Endothelial cell of umbilical vein (primary cell): Measurements from ENCODE around the gene KCNG3.

Experiments
- EZH2 ChIP-seq: IDR thresholded peaks from 2 replicates; pipeline ENCODE4 v1.6.1; 2012; ENCODE audit warnings: borderline replicate concordance, low read depth, mild to moderate bottlenecking, moderate library complexity, low read length, inconsistent platforms; ENCODE audit not compliant: severe bottlenecking
- MAX ChIP-seq: IDR thresholded peaks from 2 replicates; pipeline ENCODE4 v1.6.1; 2011; ENCODE audit not compliant: insufficient read depth, insufficient read length
- POLR2A ChIP-seq: IDR thresholded peaks from 2 replicates; pipeline ENCODE4 v1.6.1; 2012; ENCODE audit warnings: low read depth, mild to moderate bottlenecking, control low read depth, low read length
- POLR2AphosphoS5 ChIP-seq: IDR thresholded peaks from 2 replicates; pipeline ENCODE4 v1.6.1; 2012; ENCODE audit warnings: low read depth, mild to moderate bottlenecking, control low read depth, low read length, moderate library complexity; ENCODE audit not compliant: insufficient read depth
- TF ChIP-seq, protein P1 (sequence below), 2 donors: IDR thresholded peaks; 1 replicate in 1 of 2; 2 replicates in 1 of 2; pipeline ENCODE4 v1.5.1; 2011; ENCODE audit warnings: low read length in 2 of 2, mild to moderate bottlenecking in 2 of 2, moderate library complexity in 2 of 2, control low read depth in 1 of 2, inconsistent platforms in 1 of 2, low read depth in 1 of 2; ENCODE audit not compliant: insufficient read depth in 1 of 2; ENCODE audit errors: extremely low read depth in 1 of 2

- TF ChIP-seq, protein P1, sequence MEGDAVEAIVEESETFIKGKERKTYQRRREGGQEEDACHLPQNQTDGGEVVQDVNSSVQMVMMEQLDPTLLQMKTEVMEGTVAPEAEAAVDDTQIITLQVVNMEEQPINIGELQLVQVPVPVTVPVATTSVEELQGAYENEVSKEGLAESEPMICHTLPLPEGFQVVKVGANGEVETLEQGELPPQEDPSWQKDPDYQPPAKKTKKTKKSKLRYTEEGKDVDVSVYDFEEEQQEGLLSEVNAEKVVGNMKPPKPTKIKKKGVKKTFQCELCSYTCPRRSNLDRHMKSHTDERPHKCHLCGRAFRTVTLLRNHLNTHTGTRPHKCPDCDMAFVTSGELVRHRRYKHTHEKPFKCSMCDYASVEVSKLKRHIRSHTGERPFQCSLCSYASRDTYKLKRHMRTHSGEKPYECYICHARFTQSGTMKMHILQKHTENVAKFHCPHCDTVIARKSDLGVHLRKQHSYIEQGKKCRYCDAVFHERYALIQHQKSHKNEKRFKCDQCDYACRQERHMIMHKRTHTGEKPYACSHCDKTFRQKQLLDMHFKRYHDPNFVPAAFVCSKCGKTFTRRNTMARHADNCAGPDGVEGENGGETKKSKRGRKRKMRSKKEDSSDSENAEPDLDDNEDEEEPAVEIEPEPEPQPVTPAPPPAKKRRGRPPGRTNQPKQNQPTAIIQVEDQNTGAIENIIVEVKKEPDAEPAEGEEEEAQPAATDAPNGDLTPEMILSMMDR (IDR thresholded peaks at IDR 0.05; ENCODE audit: extremely low read depth in 1 of 2, insufficient read depth in 1 of 2, low read depth in 1 of 2, low read length in 2 of 2), result no peak
- TF ChIP-seq POLR2A (no peak), MAX (no peak), EZH2 (no peak), POLR2AphosphoS5 (no peak)
These were observed 10.8 kb upstream of the KCNG3 start for GRCh38 chr2:42504364-42505230.
